ENCODE results near the gene SESN3.
"Not testable (repeated sequence)": the region's sequence is repeated elsewhere in the genome, so short reads cannot be mapped to it uniquely, and the experiment has no call there.

The SESN3 gene

GRCh38 chr11:95218149-95218548 lies 12.9 kb downstream of the SESN3 start:
- DNase-seq: no peak

GRCh38 chr11:95212609-95213008 lies 18.4 kb downstream of the SESN3 start:
- DNase-seq: no peak

- DNase-seq: not testable (repeated sequence)
Measured at GRCh38 chr11:95209535-95209934, 21.5 kb downstream of the SESN3 start.

DNA sequence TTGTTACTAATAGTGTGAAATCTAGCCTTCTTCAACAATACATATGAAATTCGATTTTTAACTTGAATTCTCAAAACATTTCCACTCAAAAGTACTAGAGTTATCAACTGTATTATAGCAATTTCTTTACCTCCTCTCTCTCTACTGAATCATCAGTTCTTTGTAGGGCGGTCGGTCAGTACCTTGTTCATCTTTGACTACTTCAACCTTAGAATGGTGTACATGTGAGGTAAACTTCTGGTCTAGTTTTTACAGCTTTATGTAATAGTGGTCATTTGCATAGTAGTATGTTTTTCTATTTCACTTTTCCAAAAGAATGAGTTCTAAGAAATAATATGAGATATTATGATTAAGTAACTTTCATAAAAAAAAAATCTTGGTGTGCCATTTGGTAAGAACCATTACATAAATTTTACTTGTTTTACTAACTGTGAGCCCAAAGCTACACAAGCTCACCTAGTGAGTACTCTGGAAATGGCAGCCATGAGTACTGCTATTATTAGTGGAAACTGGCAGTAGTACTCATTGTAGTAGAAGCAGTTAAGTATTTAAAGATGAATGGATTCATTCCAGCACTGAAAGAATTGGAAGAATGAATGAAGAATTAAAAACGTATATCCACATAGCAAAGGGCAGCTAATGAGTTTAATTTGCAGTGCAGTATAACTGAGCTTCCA lies 30.1 kb downstream of the SESN3 start:
- DNase-seq: no peak

- DNase-seq: no peak
Measured at GRCh38 chr11:95195831-95196230, 35.2 kb downstream of the SESN3 start.

DNA sequence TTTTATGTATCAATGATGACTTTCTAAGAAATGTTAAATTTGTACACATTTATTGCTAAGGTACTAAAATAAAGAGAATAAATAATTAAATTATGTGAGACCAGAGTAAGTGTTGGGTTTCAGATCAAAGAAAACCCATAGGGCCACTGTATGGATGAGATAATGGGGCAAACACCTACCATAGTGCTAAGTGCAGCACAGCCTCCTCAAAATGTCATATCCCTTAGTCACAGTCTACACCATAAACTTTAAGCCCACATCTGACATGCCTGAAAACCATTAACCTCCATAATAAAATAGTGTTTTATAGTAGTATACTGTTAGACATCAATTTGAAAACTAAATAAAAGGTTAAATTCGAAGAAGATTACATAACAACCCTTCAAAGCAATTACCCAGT lies 37.5 kb downstream of the SESN3 start:
- DNase-seq: no peak

GRCh38 chr11:95192717-95193116 lies 38.3 kb downstream of the SESN3 start:
- DNase-seq: no peak

GRCh38 chr11:95187723-95188122 lies 43.3 kb downstream of the SESN3 start:
- no peak for DNase-seq

GRCh38 chr11:95182397-95182796 lies 48.6 kb downstream of the SESN3 start:
- DNase-seq: no peak

GRCh38 chr11:95175818-95176380 lies 55.1 kb downstream of the SESN3 start:
- DNase-seq: no peak

- no peak for DNase-seq
Measured at GRCh38 chr11:95170294-95170693, 60.7 kb downstream of the SESN3 start.

DNA sequence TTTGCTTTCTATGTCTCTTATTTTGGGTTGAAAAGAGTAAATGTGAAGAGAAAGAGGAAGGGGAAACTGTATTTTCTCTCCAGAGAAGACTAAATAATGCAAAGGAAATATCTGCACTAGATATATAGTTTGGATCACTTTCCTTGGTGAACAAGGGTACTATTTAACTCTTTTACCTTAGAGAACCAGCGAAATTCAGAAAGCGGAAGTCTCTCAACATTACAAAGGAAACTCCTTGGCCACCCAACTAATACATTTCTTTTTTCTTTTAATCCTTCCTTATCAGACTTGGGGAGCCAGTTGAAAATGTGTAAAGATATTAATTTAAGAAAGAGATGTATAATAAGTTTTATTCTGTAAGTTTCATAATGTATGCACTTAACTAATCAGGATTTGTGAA lies 64.2 kb downstream of the SESN3 start:
- DNase-seq: no peak

DNA sequence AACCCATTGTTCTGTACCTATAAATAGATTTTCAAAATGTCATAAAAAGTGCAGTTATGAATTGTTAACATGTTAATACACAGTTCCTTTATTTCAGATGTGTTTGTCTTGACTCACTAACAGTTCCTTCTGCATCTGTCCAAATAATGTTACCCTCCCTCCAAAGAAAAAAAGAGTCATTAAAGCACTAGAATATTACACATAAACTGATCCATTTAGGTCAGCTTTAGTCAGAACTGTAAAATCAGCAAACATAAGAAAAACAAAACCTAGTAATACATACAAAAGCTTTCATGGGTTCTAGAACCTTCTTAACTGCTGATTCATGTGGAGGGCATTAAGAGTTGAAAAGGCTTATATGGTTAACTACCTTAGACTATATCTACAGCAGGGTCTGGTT lies 65.4 kb downstream of the SESN3 start:
- no peak for DNase-seq

GRCh38 chr11:95163106-95163505 lies 67.9 kb downstream of the SESN3 start:
- no peak for DNase-seq

GRCh38 chr11:95161248-95161647 lies 69.8 kb downstream of the SESN3 start:
- DNase-seq: no peak

- no peak for DNase-seq
Measured at GRCh38 chr11:95157824-95158223, 73.2 kb downstream of the SESN3 start.

- no peak for DNase-seq
Measured at GRCh38 chr11:95156916-95157541, 74.0 kb downstream of the SESN3 start.

GRCh38 chr11:95156133-95156721 lies 74.8 kb downstream of the SESN3 start:
- DNase-seq: no peak

- DNase-seq: no peak
Measured at GRCh38 chr11:95155385-95155784, 75.6 kb downstream of the SESN3 start.

- DNase-seq: peak; percentile 70
Measured at GRCh38 chr11:95154514-95154913, 76.5 kb downstream of the SESN3 start.

DNA sequence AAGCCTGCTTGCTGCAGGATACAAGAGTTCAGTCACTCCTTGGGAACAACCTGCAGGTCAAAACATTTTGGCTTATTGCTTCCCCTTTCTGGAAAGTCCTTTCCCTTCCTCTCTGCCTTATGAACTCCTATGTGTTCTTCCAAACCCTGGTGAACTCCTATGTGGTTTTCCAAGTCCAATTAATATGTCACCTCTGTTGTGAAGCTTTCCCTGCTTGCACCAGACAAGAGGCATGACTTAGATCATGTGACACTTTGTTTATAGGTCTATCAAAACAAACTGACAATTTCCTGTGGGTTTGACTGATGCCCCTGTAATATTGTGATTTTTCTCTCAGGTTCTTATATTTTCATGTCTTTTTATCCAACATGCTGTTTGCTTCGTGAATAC lies 77.2 kb downstream of the SESN3 start:
- DNase-seq: no peak

- no peak for DNase-seq
Measured at GRCh38 chr11:95152876-95153856, 77.8 kb downstream of the SESN3 start.
